GM23248 (cell line): ENCODE data around the gene DBNDD2.

ENCODE experiments used
- EZH2 ChIP-seq: fragments of 200-600 bp; sonication (generic); IDR thresholded peaks from 2 replicates; pipeline ENCODE4 v1.6.1; 2018; ENCODE audit warnings: antibody characterized with exemption, mild to moderate bottlenecking; ENCODE audit not compliant: insufficient read depth, poor library complexity, severe bottlenecking
- EZH2phosphoT487 ChIP-seq: fragments of 200-600 bp; sonication (generic); IDR thresholded peaks from 2 replicates; pipeline ENCODE4 v1.6.1; 2018; ENCODE audit warnings: antibody characterized with exemption, moderate library complexity, mild to moderate bottlenecking, low read depth; ENCODE audit not compliant: insufficient read depth

GRCh38 chr20:45391559-45391958, 16.5 kb upstream of the DBNDD2 start:
- TF ChIP-seq EZH2: no peak
- TF ChIP-seq EZH2phosphoT487: no peak
